ENCODE results near the gene MRPS18A. TPM values are rescaled to one million over a fixed set of nuclear protein-coding genes. Genes with fewer than 3 reads are reported as not detected.

MRPS18A gene
- total and polyA plus RNA-seq, 2 of the 13 experiments (the other 11 are each of a cell fraction or from before 2014, with no cell fraction given) = 87.8 to 89.1 TPM

GRCh38 chr6:43667245-43668150 is 20.1 kb downstream of the MRPS18A start (continued):
- TF ChIP-seq SKIL (CRISPR knock-in tag; IDR thresholded peaks at IDR 0.05; ENCODE audit: borderline replicate concordance) (no peak), JUN (CRISPR knock-in tag; IDR thresholded peaks at IDR 0.05) (no peak), ZNF17 (CRISPR knock-in tag; IDR thresholded peaks at IDR 0.05) (no peak), MED1 (CRISPR knock-in tag; IDR thresholded peaks at IDR 0.05) (peak; percentile 82), ZNF558 (CRISPR knock-in tag; IDR thresholded peaks at IDR 0.05; ENCODE audit: borderline replicate concordance) (no peak), GATAD1 (CRISPR knock-in tag; IDR thresholded peaks at IDR 0.05) (peak; percentile 58; the same call in 1 of the 2 replicates), MYPOP (CRISPR knock-in tag; IDR thresholded peaks at IDR 0.05) (no peak; the same call in 1 of the 2 replicates), ZNF33B (CRISPR knock-in tag; IDR thresholded peaks at IDR 0.05) (0 out of 2 replicates have a peak, but pooled peaks have one; percentile 9), FOXJ3 (CRISPR knock-in tag; IDR thresholded peaks at IDR 0.05; ENCODE audit: borderline replicate concordance) (no peak), RFX3 (CRISPR knock-in tag; IDR thresholded peaks at IDR 0.05) (no peak), SUZ12 (IDR thresholded peaks at IDR 0.05; ENCODE audit: low read depth, low read length) (no peak; the same call in 1 of the 2 replicates), ZSCAN9 (CRISPR knock-in tag; IDR thresholded peaks at IDR 0.05; ENCODE audit: borderline replicate concordance) (0 out of 2 replicates have a peak, but pooled peaks have one; percentile 29), DRAP1 (CRISPR knock-in tag; IDR thresholded peaks at IDR 0.05) (peak; percentile 64), ZIK1 (CRISPR knock-in tag; IDR thresholded peaks at IDR 0.05; ENCODE audit: borderline replicate concordance, low read depth) (0 out of 2 replicates have a peak, but pooled peaks have one; percentile 83), MEIS1 (CRISPR knock-in tag; IDR thresholded peaks at IDR 0.05; ENCODE audit: borderline replicate concordance) (no peak), PAXIP1 (CRISPR knock-in tag; conservative IDR thresholded peaks at IDR 0.05) (peak; percentile 25; the same call in 1 of the 2 replicates), SMAD3 (CRISPR knock-in tag; IDR thresholded peaks at IDR 0.05) (peak; percentile 32; the same call in 1 of the 2 replicates), SAFB2 (CRISPR knock-in tag; IDR thresholded peaks at IDR 0.05; ENCODE audit: borderline replicate concordance, low read depth) (peak; percentile 57; the same call in 1 of the 2 replicates), STAG1 (CRISPR knock-in tag; IDR thresholded peaks at IDR 0.05) (peak; percentile 98), HOMEZ (CRISPR knock-in tag; IDR thresholded peaks at IDR 0.05; ENCODE audit: low read depth) (peak; percentile 66; the same call in 1 of the 2 replicates)

Measured in HepG2 (cell line).